ENCODE measurements around the gene PCID2. TPM values are rescaled to one million over a fixed set of nuclear protein-coding genes. Genes with fewer than 3 reads are reported as not detected.

PCID2 gene
- total and polyA plus RNA-seq, 5 donors: 42.0 to 55.1 (median 44.1) TPM

GRCh38 chr13:113205428-113205931 is 3.0 kb downstream of the PCID2 start:
- peaks cover 11% of the 10 kb centered on the region for H3K4me1 ChIP-seq (ENCODE audit: control insufficient read depth, insufficient read depth, low read length)
- H3K4me3 ChIP-seq (ENCODE audit: low read length): no peak overlapping the region
- ATAC-seq: no peak
- WGBS: 73% methylated on average over 5 of the region's 5 CpGs
- H3K9me3 ChIP-seq (ENCODE audit: control insufficient read depth, low read length): no peaks in the 10 kb centered on the region
- H3K27me3 ChIP-seq (ENCODE audit: control insufficient read depth, insufficient read depth): no peaks in the 10 kb centered on the region
- no peak overlapping the region for H3K27ac ChIP-seq (ENCODE audit: low read length)
- no peak for DNase-seq
- intact Hi-C loops (cut with DNase I): no loop called here

- Histone ChIP-seq H3K4me3 (ENCODE audit: low read length) (no peak overlapping the region), H3K9me3 (ENCODE audit: control insufficient read depth, low read length) (no peaks in the 10 kb centered on the region), H3K4me1 (ENCODE audit: control insufficient read depth, insufficient read depth, low read length) (peaks cover 11% of the 10 kb centered on the region), H3K27ac (ENCODE audit: low read length) (peak overlapping the region; percentile 44), H3K27me3 (ENCODE audit: control insufficient read depth, insufficient read depth) (no peaks in the 10 kb centered on the region)
- intact Hi-C loops (cut with DNase I): no loop called here
- WGBS: 70% methylated on average over 5 of the region's 5 CpGs
- DNase-seq (peak in 1 of 3 donors; percentile 58), ATAC-seq (no peak)
Observed at GRCh38 chr13:113204378-113204734, 4.1 kb downstream of the PCID2 start.

- Histone ChIP-seq H3K27me3 (ENCODE audit: control insufficient read depth, insufficient read depth) (no peaks in the 10 kb centered on the region), H3K9me3 (ENCODE audit: control insufficient read depth, low read length) (no peaks in the 10 kb centered on the region), H3K4me1 (ENCODE audit: control insufficient read depth, insufficient read depth, low read length) (peaks cover 11% of the 10 kb centered on the region), H3K27ac (ENCODE audit: low read length) (peak overlapping the region; percentile 68), H3K4me3 (ENCODE audit: low read length) (no peak overlapping the region)
- DNase-seq (peak in 2 of 3 donors; percentile 72 to 73), ATAC-seq (peak; percentile 36 to 69)
- 83% methylated on average over 12 of the region's 12 CpGs for WGBS
- intact Hi-C loops (cut with DNase I): no loop called here
Observed at GRCh38 chr13:113203507-113204377, 4.7 kb downstream of the PCID2 start.

- H3K27ac ChIP-seq (ENCODE audit: low read length): peak overlapping the region; percentile 42
- no peak overlapping the region for H3K4me3 ChIP-seq (ENCODE audit: low read length)
- DNase-seq (no peak), ATAC-seq (peak in 1 of 2 donors; percentile 39)
- H3K4me1 ChIP-seq (ENCODE audit: control insufficient read depth, insufficient read depth, low read length): peaks cover 11% of the 10 kb centered on the region
- no peaks in the 10 kb centered on the region for H3K27me3 ChIP-seq (ENCODE audit: control insufficient read depth, insufficient read depth)
- H3K9me3 ChIP-seq (ENCODE audit: control insufficient read depth, low read length): no peaks in the 10 kb centered on the region
- 67% methylated on average over 4 of the region's 4 CpGs for WGBS
- intact Hi-C loops (cut with DNase I): no loop called here
Observed at GRCh38 chr13:113202912-113203311, 5.6 kb downstream of the PCID2 start.

- intact Hi-C loops (cut with DNase I): no loop called here
- Histone ChIP-seq H3K4me1 (ENCODE audit: control insufficient read depth, insufficient read depth, low read length) (peaks cover 11% of the 10 kb centered on the region), H3K4me3 (ENCODE audit: low read length) (no peak overlapping the region), H3K27me3 (ENCODE audit: control insufficient read depth, insufficient read depth) (no peaks in the 10 kb centered on the region), H3K27ac (ENCODE audit: low read length) (no peak overlapping the region), H3K9me3 (ENCODE audit: control insufficient read depth, low read length) (no peaks in the 10 kb centered on the region)
- WGBS: 94% methylated on average over 2 of the region's 2 CpGs
- ATAC-seq (no peak), DNase-seq (no peak)
Observed at GRCh38 chr13:113201815-113202214, 6.7 kb downstream of the PCID2 start.

GRCh38 chr13:113196970-113197737 is 11.3 kb downstream of the PCID2 start:
- ATAC-seq (no peak), DNase-seq (no peak)
- H3K27ac ChIP-seq (ENCODE audit: low read length): no peak overlapping the region
- intact Hi-C loops (cut with DNase I): no loop called here
- WGBS: 82% methylated on average over 9 of the region's 9 CpGs
- no peaks in the 10 kb centered on the region for H3K27me3 ChIP-seq (ENCODE audit: control insufficient read depth, insufficient read depth)
- no peaks in the 10 kb centered on the region for H3K9me3 ChIP-seq (ENCODE audit: control insufficient read depth, low read length)
- no peak overlapping the region for H3K4me3 ChIP-seq (ENCODE audit: low read length)
- H3K4me1 ChIP-seq (ENCODE audit: control insufficient read depth, insufficient read depth, low read length): no peaks in the 10 kb centered on the region

GRCh38 chr13:113195360-113195759 is 13.1 kb downstream of the PCID2 start:
- Histone ChIP-seq H3K27me3 (ENCODE audit: control insufficient read depth, insufficient read depth) (no peaks in the 10 kb centered on the region), H3K4me3 (ENCODE audit: low read length) (no peak overlapping the region), H3K4me1 (ENCODE audit: control insufficient read depth, insufficient read depth, low read length) (no peaks in the 10 kb centered on the region), H3K9me3 (ENCODE audit: control insufficient read depth, low read length) (no peaks in the 10 kb centered on the region), H3K27ac (ENCODE audit: low read length) (no peak overlapping the region)
- intact Hi-C loops (cut with DNase I): no loop called here
- DNase-seq (no peak), ATAC-seq (no peak)
- WGBS: 65% methylated on average over 6 of the region's 6 CpGs

- Histone ChIP-seq H3K4me3 (ENCODE audit: low read length) (no peak overlapping the region), H3K27me3 (ENCODE audit: control insufficient read depth, insufficient read depth) (no peaks in the 10 kb centered on the region), H3K4me1 (ENCODE audit: control insufficient read depth, insufficient read depth, low read length) (no peaks in the 10 kb centered on the region), H3K9me3 (ENCODE audit: control insufficient read depth, low read length) (no peaks in the 10 kb centered on the region), H3K27ac (ENCODE audit: low read length) (no peak overlapping the region)
- WGBS: 98% methylated on average over 2 of the region's 2 CpGs
- DNase-seq: no peak
- no peak for ATAC-seq
- intact Hi-C loops (cut with DNase I): no loop called here
Observed at GRCh38 chr13:113192902-113193301, 15.6 kb downstream of the PCID2 start.

- no peak for ATAC-seq
- no peak overlapping the region for H3K4me3 ChIP-seq (ENCODE audit: low read length)
- intact Hi-C loops (cut with DNase I): no loop called here
- no peaks in the 10 kb centered on the region for H3K4me1 ChIP-seq (ENCODE audit: control insufficient read depth, insufficient read depth, low read length)
- 77% methylated on average over 4 of the region's 4 CpGs for WGBS
- H3K27ac ChIP-seq (ENCODE audit: low read length): no peak overlapping the region
- DNase-seq: no peak
- H3K9me3 ChIP-seq (ENCODE audit: control insufficient read depth, low read length): no peaks in the 10 kb centered on the region
- no peaks in the 10 kb centered on the region for H3K27me3 ChIP-seq (ENCODE audit: control insufficient read depth, insufficient read depth)
Observed at GRCh38 chr13:113192279-113192678, 16.2 kb downstream of the PCID2 start.

GRCh38 chr13:113190181-113190580 is 18.3 kb downstream of the PCID2 start:
- 76% methylated on average over 4 of the region's 4 CpGs for WGBS
- Histone ChIP-seq H3K4me3 (ENCODE audit: low read length) (no peak overlapping the region), H3K9me3 (ENCODE audit: control insufficient read depth, low read length) (no peaks in the 10 kb centered on the region), H3K4me1 (ENCODE audit: control insufficient read depth, insufficient read depth, low read length) (no peaks in the 10 kb centered on the region), H3K27me3 (ENCODE audit: control insufficient read depth, insufficient read depth) (no peaks in the 10 kb centered on the region), H3K27ac (ENCODE audit: low read length) (no peak overlapping the region)
- no peak for DNase-seq
- no peak for ATAC-seq
- intact Hi-C loops (cut with DNase I): no loop called here
